GM12872 (cell line): ENCODE measurements around the gene HAUS7.

Experiments used
- TF ChIP-seq, protein P1 (sequence below): IDR thresholded peaks from 3 replicates; pipeline ENCODE4 v1.5.1; 2011; ENCODE audit warnings: low read depth, mild to moderate bottlenecking, low read length, moderate library complexity; ENCODE audit not compliant: insufficient read depth

HAUS7 gene

DNA sequence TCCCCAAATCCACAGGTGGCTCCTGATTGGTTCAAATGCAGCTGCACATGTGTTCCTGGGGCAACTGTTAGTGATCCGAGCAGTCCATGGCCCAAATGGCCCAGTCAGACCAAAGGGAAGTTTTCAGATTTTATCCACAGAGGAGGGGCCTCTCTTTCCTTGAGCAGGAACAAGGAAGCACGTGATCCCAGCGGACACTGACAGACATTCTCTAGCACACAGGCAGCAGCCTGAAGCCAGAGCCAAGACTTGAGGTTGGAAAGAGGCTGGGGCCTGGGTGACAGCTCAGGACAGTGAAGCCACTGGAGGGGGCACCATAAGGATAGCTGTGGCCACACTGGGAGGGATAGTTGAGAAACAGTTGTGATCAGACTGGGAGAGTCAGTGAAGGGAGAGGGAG, 62.6 kb downstream of the HAUS7 start:
- TF ChIP-seq, protein P1, sequence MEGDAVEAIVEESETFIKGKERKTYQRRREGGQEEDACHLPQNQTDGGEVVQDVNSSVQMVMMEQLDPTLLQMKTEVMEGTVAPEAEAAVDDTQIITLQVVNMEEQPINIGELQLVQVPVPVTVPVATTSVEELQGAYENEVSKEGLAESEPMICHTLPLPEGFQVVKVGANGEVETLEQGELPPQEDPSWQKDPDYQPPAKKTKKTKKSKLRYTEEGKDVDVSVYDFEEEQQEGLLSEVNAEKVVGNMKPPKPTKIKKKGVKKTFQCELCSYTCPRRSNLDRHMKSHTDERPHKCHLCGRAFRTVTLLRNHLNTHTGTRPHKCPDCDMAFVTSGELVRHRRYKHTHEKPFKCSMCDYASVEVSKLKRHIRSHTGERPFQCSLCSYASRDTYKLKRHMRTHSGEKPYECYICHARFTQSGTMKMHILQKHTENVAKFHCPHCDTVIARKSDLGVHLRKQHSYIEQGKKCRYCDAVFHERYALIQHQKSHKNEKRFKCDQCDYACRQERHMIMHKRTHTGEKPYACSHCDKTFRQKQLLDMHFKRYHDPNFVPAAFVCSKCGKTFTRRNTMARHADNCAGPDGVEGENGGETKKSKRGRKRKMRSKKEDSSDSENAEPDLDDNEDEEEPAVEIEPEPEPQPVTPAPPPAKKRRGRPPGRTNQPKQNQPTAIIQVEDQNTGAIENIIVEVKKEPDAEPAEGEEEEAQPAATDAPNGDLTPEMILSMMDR, result no peak

GRCh38 chrX:153406903-153407302, 63.5 kb downstream of the HAUS7 start:
- TF ChIP-seq, protein P1, result no peak

- TF ChIP-seq, protein P1, result no peak
Observed at GRCh38 chrX:153406011-153406410, 64.4 kb downstream of the HAUS7 start.

DNA sequence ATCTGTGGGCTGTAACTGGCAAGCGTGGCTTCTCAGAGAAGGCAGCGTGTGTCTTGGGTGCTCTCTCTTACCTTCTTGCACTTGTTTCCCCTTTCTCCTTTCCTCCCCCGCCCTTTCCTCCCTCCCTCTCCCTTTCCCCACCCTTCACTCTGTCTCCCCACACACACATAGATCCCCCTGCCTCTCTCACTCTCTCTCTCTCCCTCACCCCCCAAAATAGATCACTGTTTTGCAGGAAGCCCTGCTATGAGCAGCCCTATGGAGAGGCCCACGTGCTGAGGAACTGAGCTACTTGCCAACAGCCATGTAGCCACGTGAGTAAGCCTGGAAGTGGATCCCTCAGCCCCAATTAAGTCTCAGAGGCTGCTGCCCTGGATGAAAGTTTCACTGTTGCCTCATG, 65.0 kb downstream of the HAUS7 start:
- TF ChIP-seq, protein P1, result no peak

DNA sequence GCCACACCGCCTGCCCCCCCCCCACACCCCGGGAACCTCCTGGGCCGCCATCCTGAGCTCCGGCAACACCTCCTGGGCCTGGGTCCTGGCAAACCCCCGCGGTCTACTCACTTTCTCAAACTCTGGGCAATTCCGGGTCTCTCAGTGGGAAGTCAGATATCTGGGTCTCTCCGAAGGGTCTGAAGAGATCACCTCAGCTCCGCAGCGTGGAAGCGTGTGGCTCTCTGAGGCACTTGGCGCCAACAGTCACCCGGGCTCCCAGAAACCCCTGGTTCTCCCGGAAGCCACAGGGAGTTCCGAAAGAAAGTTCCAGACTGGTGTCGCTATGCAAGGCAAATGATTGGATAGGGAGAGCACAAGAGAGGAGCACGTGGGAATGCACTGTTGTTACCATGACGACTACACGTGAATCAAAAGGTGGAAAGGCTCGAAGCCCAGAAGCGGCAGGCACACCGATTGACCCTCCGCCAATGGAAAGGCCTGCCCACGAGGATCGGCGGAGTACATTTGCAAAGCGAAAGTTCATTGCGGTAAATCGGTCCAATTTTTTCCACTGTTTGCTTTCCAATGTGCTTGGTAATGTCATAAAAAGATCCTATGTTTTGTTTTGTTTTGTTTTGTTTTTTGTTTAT, 69.1 kb downstream of the HAUS7 start, which contains the start of gene PNMA6E:
Gene PNMA6E (minus strand): TSS at position 218 of the 632 bp plus-strand sequence. CDS start 2,501 bp downstream, outside the sequence.
- TF ChIP-seq, protein P1, result no peak

DNA sequence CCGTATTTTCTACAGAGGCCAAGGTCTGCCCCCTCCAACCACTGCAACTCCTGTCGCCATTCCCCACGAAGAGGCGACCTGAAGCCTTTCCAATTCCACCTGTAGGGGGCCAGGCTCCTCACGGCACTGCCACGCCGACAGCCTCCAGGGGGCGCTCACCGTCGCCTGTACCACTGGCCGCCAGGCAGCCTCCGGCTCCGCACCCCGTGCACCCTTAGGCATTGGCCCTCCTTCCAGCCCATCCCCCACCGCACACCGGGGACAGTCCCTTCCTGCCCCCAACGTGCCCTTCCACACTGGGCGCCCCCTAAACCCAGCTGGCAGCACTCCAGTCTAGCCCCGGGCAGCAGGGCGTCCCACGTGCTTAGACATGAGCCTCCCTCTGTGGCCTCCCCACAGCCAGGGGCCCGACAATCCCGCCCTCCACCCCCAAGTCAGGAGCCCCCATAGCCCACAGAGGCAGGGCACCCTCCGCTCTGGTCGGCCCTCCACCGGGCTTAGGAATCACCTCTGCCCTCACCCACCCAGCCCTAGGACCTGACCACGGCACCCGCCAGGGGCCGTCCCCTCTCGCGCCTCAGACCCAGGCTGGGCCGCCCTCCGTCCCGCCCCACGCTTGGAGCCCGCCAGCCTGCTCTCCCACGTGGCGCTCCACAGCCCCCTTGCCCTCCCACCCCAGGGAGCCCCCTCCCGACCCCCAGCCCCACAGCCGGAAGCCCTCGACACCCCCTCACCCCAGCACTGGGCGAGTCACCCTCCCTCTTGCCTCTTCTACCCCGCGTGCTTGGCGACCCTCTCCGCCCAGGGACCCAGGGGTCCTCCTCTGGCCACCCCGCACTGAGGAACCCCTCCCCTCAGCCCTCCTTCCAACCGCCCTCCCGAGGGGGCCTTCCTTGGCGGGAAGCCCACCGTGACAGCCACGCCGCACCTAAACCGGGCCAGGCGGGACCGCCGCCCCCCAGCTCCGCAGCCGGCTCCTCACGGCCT, 69.9 kb downstream of the HAUS7 start:
- TF ChIP-seq, protein P1, result peak; percentile 73

- TF ChIP-seq, protein P1, result no peak
Observed at GRCh38 chrX:153398275-153398960, 72.0 kb downstream of the HAUS7 start.
